AG04449 (cell line): Measurements from ENCODE around the gene IFFO2.

ENCODE experiments used
- CTCF ChIA-PET: fragments of 350-600 bp; formaldehyde crosslinking; extraction: SDS; loops from one replicate; lab custom pipeline; 2021; ENCODE audit warnings: antibody characterized with exemption; lab: Yijun Ruan, JAX
- POLR2A ChIA-PET: fragments of 400-600, 350-600 bp; formaldehyde crosslinking; extraction: SDS; loops from one replicate; lab custom pipeline; 2020; ENCODE audit warnings: antibody characterized with exemption, inconsistent platforms; lab: Yijun Ruan, JAX
- DNase-seq: peaks from one replicate; pipeline ENCODE4 v3.0.0-alpha.2; 2010; ENCODE audit warnings: low read depth, low spot score
- H3K4me3 ChIP-seq: 2 replicates; pipeline ENCODE4 v1.5.1; 2011; ENCODE audit warnings: low read depth, mild to moderate bottlenecking, control low read depth, low read length
- TF ChIP-seq, protein P1 (sequence below): IDR thresholded peaks from one replicate; pipeline ENCODE4 v1.5.1; 2011; ENCODE audit warnings: mild to moderate bottlenecking, moderate library complexity, low read length, control low read depth, inconsistent platforms; ENCODE audit not compliant: insufficient read depth; ENCODE audit errors: missing control alignments

Gene IFFO2

DNA sequence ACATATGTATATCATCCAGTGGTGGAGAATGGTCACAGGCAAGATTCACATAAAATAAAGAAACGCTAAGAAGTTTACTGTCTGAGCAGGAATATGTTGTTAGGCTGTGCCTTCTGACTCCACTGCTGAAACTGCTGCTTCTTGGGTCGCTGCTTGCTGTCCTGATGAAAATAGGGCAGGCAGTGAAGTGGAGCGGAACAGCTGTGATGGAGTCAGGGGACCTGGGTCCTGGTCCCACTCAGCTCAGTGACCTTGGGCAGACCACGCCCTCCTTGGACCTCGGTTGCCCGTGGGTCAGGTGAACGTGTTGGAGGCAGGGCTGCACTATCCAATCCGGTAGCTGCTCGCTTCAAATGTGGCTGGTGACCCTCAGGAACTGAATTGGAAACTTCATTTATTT lies 33.4 kb upstream of the IFFO2 start:
- TF ChIP-seq, protein P1, sequence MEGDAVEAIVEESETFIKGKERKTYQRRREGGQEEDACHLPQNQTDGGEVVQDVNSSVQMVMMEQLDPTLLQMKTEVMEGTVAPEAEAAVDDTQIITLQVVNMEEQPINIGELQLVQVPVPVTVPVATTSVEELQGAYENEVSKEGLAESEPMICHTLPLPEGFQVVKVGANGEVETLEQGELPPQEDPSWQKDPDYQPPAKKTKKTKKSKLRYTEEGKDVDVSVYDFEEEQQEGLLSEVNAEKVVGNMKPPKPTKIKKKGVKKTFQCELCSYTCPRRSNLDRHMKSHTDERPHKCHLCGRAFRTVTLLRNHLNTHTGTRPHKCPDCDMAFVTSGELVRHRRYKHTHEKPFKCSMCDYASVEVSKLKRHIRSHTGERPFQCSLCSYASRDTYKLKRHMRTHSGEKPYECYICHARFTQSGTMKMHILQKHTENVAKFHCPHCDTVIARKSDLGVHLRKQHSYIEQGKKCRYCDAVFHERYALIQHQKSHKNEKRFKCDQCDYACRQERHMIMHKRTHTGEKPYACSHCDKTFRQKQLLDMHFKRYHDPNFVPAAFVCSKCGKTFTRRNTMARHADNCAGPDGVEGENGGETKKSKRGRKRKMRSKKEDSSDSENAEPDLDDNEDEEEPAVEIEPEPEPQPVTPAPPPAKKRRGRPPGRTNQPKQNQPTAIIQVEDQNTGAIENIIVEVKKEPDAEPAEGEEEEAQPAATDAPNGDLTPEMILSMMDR, result no peak
- POLR2A ChIA-PET, result no interaction called here
- CTCF ChIA-PET, result interaction anchor here (0.7 to 1.3 kb wide), 2 partner anchors 11 to 52 kb away, joined by 3 to 5 read pairs; no protein-coding TSS in a partner anchor
- no peak for DNase-seq
- no peak overlapping the region for H3K4me3 ChIP-seq

DNA sequence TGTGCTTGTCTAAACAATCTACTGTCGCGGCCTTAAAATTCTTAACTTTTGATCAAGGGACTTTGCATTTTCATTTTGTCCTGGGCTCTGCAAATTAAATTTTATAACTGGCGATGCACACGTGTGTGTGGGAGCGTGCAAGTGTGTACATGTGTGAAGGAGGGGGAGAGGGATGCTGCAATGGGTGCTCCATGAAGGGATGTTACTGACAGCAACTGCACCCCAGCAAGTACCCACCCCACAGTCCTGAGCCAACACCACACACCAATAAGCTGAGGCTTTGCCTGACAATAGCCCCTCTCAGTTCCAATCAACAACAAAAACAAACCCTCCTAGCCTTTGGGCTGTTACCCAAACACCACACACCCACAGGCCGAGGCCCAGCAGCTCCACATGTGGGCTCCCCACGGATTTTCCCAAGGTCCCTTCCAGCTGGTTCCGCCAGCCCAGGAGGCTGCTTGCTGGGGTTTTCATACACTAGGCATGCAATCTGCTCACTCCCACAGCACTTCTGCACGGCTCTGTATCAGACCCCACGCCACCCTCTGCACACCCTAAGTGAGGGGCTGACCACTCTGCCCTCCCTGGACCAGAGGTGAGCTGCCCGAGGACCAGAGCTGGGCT lies 32.8 kb upstream of the IFFO2 start:
- ChIA-PET CTCF (interaction anchor here (0.6 to 1.3 kb wide), 2 partner anchors 12 to 31 kb away, joined by 5 read pairs; no protein-coding TSS in a partner anchor), POLR2A (no interaction called here)
- TF ChIP-seq, protein P1, result no peak
- no peak for DNase-seq
- H3K4me3 ChIP-seq, result no peak overlapping the region

DNA sequence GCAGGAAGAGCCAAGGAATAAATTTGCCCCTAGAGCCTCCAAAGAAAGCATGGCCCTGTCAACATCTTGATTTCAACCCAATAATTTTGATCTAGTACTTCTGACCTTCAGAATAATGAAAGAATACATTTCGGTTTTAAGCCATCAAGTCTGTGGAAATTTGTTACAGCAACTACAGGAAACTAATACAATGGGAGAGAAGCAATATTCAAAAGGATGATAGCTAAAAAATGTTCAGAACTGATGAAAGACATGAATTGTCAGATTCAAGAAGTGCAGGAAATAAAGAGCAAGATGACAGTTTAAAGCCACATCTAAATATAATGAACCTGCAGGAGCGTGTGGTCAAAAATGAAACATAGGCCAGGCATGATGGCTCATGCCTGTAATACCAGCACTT lies 24.8 kb upstream of the IFFO2 start:
- no peak for DNase-seq
- ChIA-PET CTCF (interaction anchor here (1.0 kb wide), 1 partner anchor 11 kb away, joined by 5 read pairs; no protein-coding TSS in a partner anchor), POLR2A (no interaction called here)
- H3K4me3 ChIP-seq, result no peak overlapping the region
- TF ChIP-seq, protein P1, result no peak

DNA sequence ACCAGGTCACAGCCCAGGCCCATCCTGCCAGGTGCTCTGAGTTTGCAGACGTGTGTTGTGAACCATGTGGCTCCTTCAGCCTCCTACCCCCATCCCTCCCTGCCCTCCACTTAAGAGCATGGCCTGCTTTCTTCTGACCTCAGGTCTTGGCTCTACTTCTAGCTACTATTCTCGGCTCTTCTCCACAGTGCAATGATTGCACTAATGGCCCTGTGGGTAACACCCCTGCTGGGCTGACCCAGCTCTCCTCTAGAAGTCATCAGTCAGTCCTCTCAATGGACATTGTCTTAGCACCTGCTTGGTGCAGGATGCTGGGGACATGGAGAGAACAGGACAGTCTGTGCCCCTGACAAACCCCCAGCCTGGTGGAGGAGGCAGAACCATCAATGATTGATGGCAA lies 22.2 kb upstream of the IFFO2 start:
- H3K4me3 ChIP-seq, result no peak overlapping the region
- DNase-seq, result no peak
- TF ChIP-seq, protein P1, result no peak
- POLR2A ChIA-PET, result no interaction called here
- CTCF ChIA-PET, result no interaction called here

DNA sequence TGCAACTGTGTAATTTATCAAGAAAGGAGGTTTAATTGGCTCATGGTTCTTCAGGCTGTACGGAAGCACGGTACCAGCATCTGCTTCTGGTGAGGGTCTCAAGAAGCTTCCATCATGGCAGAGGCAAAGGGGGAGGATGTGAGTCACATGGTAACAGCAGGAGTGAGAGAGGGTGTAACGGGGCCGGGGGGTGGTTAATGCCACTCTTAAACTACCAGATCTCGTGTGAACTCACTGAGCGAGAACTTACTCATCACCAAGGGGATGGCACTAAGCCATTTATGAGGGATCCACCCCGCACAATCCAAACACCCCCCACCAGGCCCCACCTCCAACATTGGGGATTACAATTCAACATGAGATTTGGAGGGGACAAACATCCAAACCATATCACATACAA lies 21.0 kb upstream of the IFFO2 start:
- ChIA-PET CTCF (no interaction called here), POLR2A (no interaction called here)
- TF ChIP-seq, protein P1, result no peak
- no peak for DNase-seq
- no peak overlapping the region for H3K4me3 ChIP-seq

DNA sequence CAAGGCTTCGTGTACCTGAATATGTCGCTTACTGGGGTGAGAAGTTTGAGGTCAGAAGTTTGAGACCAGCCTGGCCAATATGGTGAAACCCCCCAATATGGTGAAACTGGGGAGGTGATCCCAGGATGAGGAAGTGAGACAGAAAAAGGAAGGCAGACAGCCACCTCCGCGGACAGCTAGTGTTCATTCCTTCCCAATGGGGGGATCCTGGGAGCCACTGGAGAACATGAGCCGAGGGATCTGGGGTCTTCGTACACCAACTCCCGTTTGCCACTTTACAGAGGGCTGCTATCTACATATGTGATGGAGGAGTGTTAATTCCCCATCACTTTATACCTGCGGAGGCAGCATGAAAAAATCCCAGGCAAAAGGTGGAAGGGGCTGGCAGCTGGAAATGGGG lies 19.6 kb upstream of the IFFO2 start:
- POLR2A ChIA-PET, result no interaction called here
- DNase-seq, result no peak
- TF ChIP-seq, protein P1, result no peak
- CTCF ChIA-PET, result interaction anchor here (1.3 to 5.7 kb wide), 3 partner anchors 10 to 65 kb away, joined by 3 to 94 read pairs (median 6); no protein-coding TSS in a partner anchor
- no peak overlapping the region for H3K4me3 ChIP-seq
